ENCODE data around the gene TRIM46. TPM values are rescaled to one million over a fixed set of nuclear protein-coding genes. Genes with fewer than 3 reads are reported as not detected.
"Not testable (repeated sequence)": the region's sequence is repeated elsewhere in the genome, so short reads cannot be mapped to it uniquely, and the experiment has no call there.

Gene TRIM46
- total and polyA plus RNA-seq, 2 experiments from 2014 or later: 2.1 to 3.4 TPM

DNA sequence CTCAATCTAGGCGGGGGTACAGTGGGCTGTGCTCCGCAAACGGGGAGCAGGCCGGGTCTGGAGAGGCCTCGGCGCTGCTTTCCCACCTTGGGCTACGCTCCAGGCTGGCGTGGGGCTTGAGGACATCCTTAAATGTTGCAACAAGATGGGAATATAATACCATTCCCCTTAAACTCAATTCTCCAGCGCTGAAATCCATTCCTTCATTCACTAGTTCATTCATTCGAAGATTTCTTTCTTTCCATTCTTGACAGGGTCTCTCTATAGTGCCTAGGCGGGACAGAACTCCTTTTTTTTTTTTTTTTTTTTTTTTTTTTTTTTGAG lies 33.1 kb upstream of the TRIM46 start:
- Histone ChIP-seq H3F3A (ENCODE audit: insufficient read depth) (peaks cover 20% of the 10 kb centered on the region), H3K4me1 (ENCODE audit: insufficient read depth) (peaks cover 15% of the 10 kb centered on the region), H3K79me2 (ENCODE audit: insufficient read depth) (peaks cover 38% of the 10 kb centered on the region), H3K27me3 (replicated peaks; ENCODE audit: insufficient read depth) (no peaks in the 10 kb centered on the region), H3K4me2 (ENCODE audit: unreplicated experiment) (peak overlapping the region; percentile 96), H3K27ac (no peak overlapping the region), H3K4me3 (peak overlapping the region; percentile 93), H4K20me1 (ENCODE audit: insufficient read depth) (no peaks in the 10 kb centered on the region), H3K9me2 (ENCODE audit: insufficient read depth) (no peaks in the 10 kb centered on the region), H3K9ac (no peak overlapping the region), H2AFZ (peak overlapping the region; percentile 98), H3K36me3 (ENCODE audit: low read depth) (0 out of 2 replicates have a peak, but pooled peaks cover 4% of the 10 kb centered on the region), H3K9me3 (ENCODE audit: low read depth) (no peaks in the 10 kb centered on the region)
- DNase-seq: no peak
- 4 to 5% methylated on average over 11 of the region's 11 CpGs for WGBS, 2 experiments (ENCODE audit: low coverage in 1 of 2, low lambda C conversion rate in 2 of 2, missing lambda C conversion rate in 2 of 2)
- in situ Hi-C loops (cut with MboI): no loop called here
- TF ChIP-seq EZH2phosphoT487 (IDR thresholded peaks at IDR 0.05; ENCODE audit: insufficient read depth, low read depth) (no peak), EZH2 (IDR thresholded peaks at IDR 0.05; ENCODE audit: insufficient read depth, poor library complexity, severe bottlenecking) (no peak)

DNA sequence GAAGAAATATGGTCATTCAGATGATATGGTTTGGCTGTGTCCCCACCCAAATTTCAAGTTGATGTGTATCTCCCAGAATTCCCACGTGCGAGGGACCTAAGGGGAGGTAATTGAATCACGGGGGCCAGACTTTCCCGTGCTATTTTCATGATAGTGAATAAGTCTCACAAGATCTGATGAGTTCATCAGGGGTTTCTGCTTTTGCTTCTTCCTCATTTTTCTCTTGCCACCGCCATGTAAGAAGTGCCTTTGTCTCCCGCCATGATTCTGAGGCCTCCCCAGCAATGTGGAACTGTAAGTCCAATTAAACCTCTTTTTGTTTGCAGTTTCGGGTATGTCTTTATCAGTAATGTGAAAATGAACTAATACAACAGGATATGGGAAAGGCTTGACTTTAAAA lies 31.9 kb upstream of the TRIM46 start:
- 59 to 72% methylated on average over 7 of the region's 7 CpGs for WGBS, 2 experiments (ENCODE audit: low coverage in 1 of 2, low lambda C conversion rate in 2 of 2, missing lambda C conversion rate in 2 of 2)
- no peak for DNase-seq
- peaks cover 14% of the 10 kb centered on the region for H3K4me1 ChIP-seq (ENCODE audit: insufficient read depth)

DNA sequence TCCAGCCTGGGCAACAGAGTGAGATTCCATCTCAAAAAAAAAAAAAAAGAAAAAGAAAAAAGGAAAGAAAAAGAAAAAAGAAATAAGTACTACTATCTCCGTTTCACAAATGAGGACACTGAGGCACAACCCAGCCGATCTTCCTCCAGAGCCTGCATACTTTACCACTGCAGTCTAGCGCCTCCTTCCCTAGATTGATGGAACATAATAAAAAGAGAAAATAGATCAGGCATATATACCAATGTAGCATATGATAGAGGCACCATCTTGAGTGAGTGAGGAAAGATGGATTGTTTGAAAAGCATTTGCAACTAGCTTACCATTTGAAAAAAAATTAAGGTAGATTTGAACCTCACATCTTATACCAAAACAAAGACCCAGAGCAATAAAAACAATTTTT lies 28.2 kb upstream of the TRIM46 start:
- WGBS, 2 experiments (ENCODE audit: low coverage in 1 of 2, low lambda C conversion rate in 2 of 2, missing lambda C conversion rate in 2 of 2): 53 to 62% methylated on average over 3 of the region's 3 CpGs
- no peak for TF ChIP-seq EZH2phosphoT487 (IDR thresholded peaks at IDR 0.05; ENCODE audit: insufficient read depth, low read depth)
- no peak for TF ChIP-seq EZH2 (IDR thresholded peaks at IDR 0.05; ENCODE audit: insufficient read depth, poor library complexity, severe bottlenecking)
- Histone ChIP-seq H3K4me2 (ENCODE audit: unreplicated experiment) (no peak overlapping the region), H3K9ac (no peak overlapping the region), H3K79me2 (ENCODE audit: insufficient read depth) (no peaks in the 10 kb centered on the region), H3F3A (ENCODE audit: insufficient read depth) (no peaks in the 10 kb centered on the region), H2AFZ (no peak overlapping the region), H3K9me2 (ENCODE audit: insufficient read depth) (no peaks in the 10 kb centered on the region), H3K27ac (no peak overlapping the region), H3K4me3 (no peak overlapping the region), H4K20me1 (ENCODE audit: insufficient read depth) (no peaks in the 10 kb centered on the region), H3K9me3 (ENCODE audit: low read depth) (no peaks in the 10 kb centered on the region), H3K4me1 (ENCODE audit: insufficient read depth) (no peaks in the 10 kb centered on the region), H3K36me3 (ENCODE audit: low read depth) (no peaks in the 10 kb centered on the region), H3K27me3 (replicated peaks; ENCODE audit: insufficient read depth) (peaks cover 6% of the 10 kb centered on the region)
- in situ Hi-C loops (cut with MboI): no loop called here
- no peak for DNase-seq

More for the DNA sequence above, 31.9 kb upstream of the TRIM46 start:
- Histone ChIP-seq H3K36me3 (ENCODE audit: low read depth) (0 out of 2 replicates have a peak, but pooled peaks cover 4% of the 10 kb centered on the region), H3K4me3 (no peak overlapping the region), H3K4me2 (ENCODE audit: unreplicated experiment) (no peak overlapping the region), H3K9me3 (ENCODE audit: low read depth) (no peaks in the 10 kb centered on the region), H3K9me2 (ENCODE audit: insufficient read depth) (no peaks in the 10 kb centered on the region), H3K9ac (no peak overlapping the region), H3K79me2 (ENCODE audit: insufficient read depth) (peaks cover 36% of the 10 kb centered on the region), H3F3A (ENCODE audit: insufficient read depth) (peaks cover 20% of the 10 kb centered on the region), H2AFZ (no peak overlapping the region), H3K27ac (no peak overlapping the region), H3K27me3 (replicated peaks; ENCODE audit: insufficient read depth) (no peaks in the 10 kb centered on the region), H4K20me1 (ENCODE audit: insufficient read depth) (no peaks in the 10 kb centered on the region)
- in situ Hi-C loops (cut with MboI): no loop called here
- TF ChIP-seq EZH2 (IDR thresholded peaks at IDR 0.05; ENCODE audit: insufficient read depth, poor library complexity, severe bottlenecking) (no peak), EZH2phosphoT487 (IDR thresholded peaks at IDR 0.05; ENCODE audit: insufficient read depth, low read depth) (no peak)

DNA sequence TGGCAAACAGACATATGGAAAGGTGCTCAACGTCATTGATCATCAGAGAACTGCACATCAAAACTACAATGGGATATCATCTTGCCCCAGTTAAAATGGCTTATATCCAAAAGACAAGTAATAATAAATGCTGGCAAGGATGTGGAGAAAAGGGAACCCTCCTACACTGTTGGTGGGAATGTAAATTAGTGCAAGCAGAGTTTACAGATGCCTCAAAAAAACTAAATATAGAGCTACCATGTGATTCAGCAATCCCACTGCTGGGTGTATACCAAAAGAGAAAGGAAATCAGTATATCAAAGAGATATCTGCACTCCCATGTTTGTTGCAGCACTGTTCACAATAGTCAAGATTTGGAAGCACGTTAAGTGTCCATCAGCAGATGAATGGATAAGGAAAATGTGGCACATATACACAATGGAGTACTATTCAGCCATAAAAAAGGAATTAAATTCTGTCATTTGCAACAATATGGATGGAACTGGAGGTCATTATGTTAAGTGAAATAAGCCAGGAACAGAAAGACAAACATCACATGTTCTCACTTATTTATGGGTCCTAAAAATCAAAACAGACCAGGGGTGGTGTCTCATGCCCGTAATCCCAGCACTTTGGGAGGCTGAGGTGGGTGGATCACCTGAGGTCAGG lies 17.5 kb upstream of the TRIM46 start:
- H3K4me3 ChIP-seq; H3K9ac ChIP-seq; H3K9me2 ChIP-seq (ENCODE audit: insufficient read depth); H3K79me2 ChIP-seq (ENCODE audit: insufficient read depth); H3F3A ChIP-seq (ENCODE audit: insufficient read depth); H3K27ac ChIP-seq; H3K36me3 ChIP-seq (ENCODE audit: low read depth); in situ Hi-C loops (cut with MboI); H4K20me1 ChIP-seq (ENCODE audit: insufficient read depth); DNase-seq; H3K9me3 ChIP-seq (ENCODE audit: low read depth); H3K4me2 ChIP-seq (ENCODE audit: unreplicated experiment); H3K4me1 ChIP-seq (ENCODE audit: insufficient read depth); H2AFZ ChIP-seq: not testable (repeated sequence)
- H3K27me3 ChIP-seq (replicated peaks; ENCODE audit: insufficient read depth): peaks cover 12% of the 10 kb centered on the region; the same call in 1 of the 2 replicates
- WGBS, 2 experiments (ENCODE audit: low coverage in 1 of 2, low lambda C conversion rate in 2 of 2, missing lambda C conversion rate in 2 of 2): 27 to 28% methylated on average over 3 of the region's 3 CpGs

DNA sequence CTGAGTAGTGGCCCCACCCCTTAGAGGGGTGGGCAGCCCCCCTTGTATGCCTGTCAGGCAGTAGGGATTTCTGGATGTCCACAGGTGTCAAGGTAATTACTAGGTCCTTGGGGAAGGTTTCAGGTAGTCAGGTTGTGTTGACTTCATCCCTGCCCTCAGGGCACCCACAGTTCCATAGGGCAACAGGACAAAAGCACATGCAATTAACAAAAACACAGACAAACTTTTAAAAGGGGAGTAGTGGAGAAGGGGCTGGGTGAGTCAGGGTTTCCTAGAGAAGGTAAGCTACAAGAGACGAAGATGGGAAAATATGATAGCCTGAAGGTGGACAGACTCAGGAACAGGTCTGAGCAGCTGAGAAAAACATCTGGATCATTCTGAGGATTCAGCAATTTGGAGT lies 14.7 kb upstream of the TRIM46 start:
- 50 to 56% methylated on average over 1 of the region's 1 CpG for WGBS, 2 experiments (ENCODE audit: low coverage in 1 of 2, low lambda C conversion rate in 2 of 2, missing lambda C conversion rate in 2 of 2)
- no peaks in the 10 kb centered on the region for H3K79me2 ChIP-seq (ENCODE audit: insufficient read depth)
- H3K36me3 ChIP-seq (ENCODE audit: low read depth): no peaks in the 10 kb centered on the region
- no peak overlapping the region for H3K9ac ChIP-seq
- H3K4me1 ChIP-seq (ENCODE audit: insufficient read depth): no peaks in the 10 kb centered on the region
- H3K9me2 ChIP-seq (ENCODE audit: insufficient read depth): no peaks in the 10 kb centered on the region
- in situ Hi-C loops (cut with MboI): no loop called here
- no peak overlapping the region for H2AFZ ChIP-seq
- H3K27ac ChIP-seq: no peak overlapping the region
- H3K4me2 ChIP-seq (ENCODE audit: unreplicated experiment): no peak overlapping the region
- no peaks in the 10 kb centered on the region for H3K9me3 ChIP-seq (ENCODE audit: low read depth)
- TF ChIP-seq EZH2phosphoT487 (IDR thresholded peaks at IDR 0.05; ENCODE audit: insufficient read depth, low read depth): no peak
- TF ChIP-seq EZH2 (IDR thresholded peaks at IDR 0.05; ENCODE audit: insufficient read depth, poor library complexity, severe bottlenecking): no peak
- H4K20me1 ChIP-seq (ENCODE audit: insufficient read depth): no peaks in the 10 kb centered on the region
- H3K27me3 ChIP-seq (replicated peaks; ENCODE audit: insufficient read depth): peaks cover 12% of the 10 kb centered on the region; the same call in 1 of the 2 replicates
- no peak for DNase-seq
- H3F3A ChIP-seq (ENCODE audit: insufficient read depth): no peaks in the 10 kb centered on the region
- H3K4me3 ChIP-seq: no peak overlapping the region

Measured in GM23248 (cell line).